HepG2 (cell line): ENCODE measurements around the gene CHMP5. TPM values are rescaled to one million over a fixed set of nuclear protein-coding genes. Genes with fewer than 3 reads are reported as not detected.

ENCODE experiments used
- ATAC-seq: fragments of 200-7000 bp; cut with Tn5 transposase; 3 replicates; pipeline ENCODE4 v1.9.1; 2020; ENCODE audit warnings: mild to moderate bottlenecking, moderate library complexity
- BruUV-seq: library from RNA; stranded (reverse); fragments of 400-500 nt; replicated peaks from 2 replicates; lab custom pipeline; 2021; lab: Mats Ljungman, UMichigan
- CTCF ChIA-PET: fragments of 300-600 bp; formaldehyde crosslinking; extraction: SDS; loops from one replicate; lab custom pipeline; 2021; ENCODE audit warnings: low total read pairs, inconsistent platforms, low intra/inter-chr PET ratio; lab: Yijun Ruan, JAX
- POLR2A ChIA-PET: fragments of 350-600 bp; sonication (Branson Sonifier 250); formaldehyde crosslinking; loops from one replicate; lab custom pipeline; 2020; ENCODE audit warnings: antibody characterized with exemption, inconsistent platforms; lab: Yijun Ruan, JAX
- DNase-seq: peaks from one replicate; pipeline ENCODE4 v3.0.0-alpha.2; 2015; ENCODE audit warnings: low spot score
- FAIRE-seq: peaks from 3 replicates; lab custom pipeline; 2011; peaks lifted over from hg19 to GRCh38; lab: Jason Lieb, UNC
- H2AFZ ChIP-seq: one replicate; pipeline ENCODE4 v1.6.1; 2011; ENCODE audit warnings: low read length, inconsistent platforms
- H3K27ac ChIP-seq: fragments of 300-600 bp; 3 replicates; pipeline ENCODE4 v1.8.0; 2011; ENCODE audit warnings: mixed run types, mild to moderate bottlenecking, mixed read lengths, low read length, inconsistent platforms; ENCODE audit not compliant: insufficient read depth; ENCODE audit errors: extremely low read length
- H3K27me3 ChIP-seq, 2 experiments: fragments of 200-600 bp in 1 of 2; 2 replicates in 1 of 2; 3 replicates in 1 of 2; pipeline versions ENCODE4 v1.6.0 to v1.8.0; 2011; ENCODE audit warnings: low read length in 2 of 2, mild to moderate bottlenecking in 2 of 2, moderate library complexity in 2 of 2, inconsistent platforms in 1 of 2; ENCODE audit not compliant: insufficient read depth in 2 of 2, control insufficient read depth in 1 of 2
- H3K36me3 ChIP-seq, 2 experiments: fragments of 200-600 bp in 1 of 2; replicated peaks in 1 of 2; 2 replicates in 1 of 2; 3 replicates in 1 of 2; pipeline versions ENCODE4 v1.5.1 to v1.8.0; 2011; ENCODE audit warnings: low read length in 2 of 2, inconsistent platforms in 1 of 2; ENCODE audit not compliant: insufficient read depth in 2 of 2, control insufficient read depth in 1 of 2
- H3K4me1 ChIP-seq: 2 replicates; pipeline ENCODE4 v1.5.1; 2012; ENCODE audit warnings: low read length, inconsistent platforms; ENCODE audit not compliant: insufficient read depth
- H3K4me2 ChIP-seq: 2 replicates; pipeline ENCODE4 v1.6.0; 2011; ENCODE audit warnings: low read depth, low read length, inconsistent platforms
- H3K4me3 ChIP-seq, 3 experiments: fragments of 200-600 bp in 1 of 3; sonication (generic), shearing (Covaris generic) in 1 of 3; replicated peaks in 1 of 3; 2 replicates each; pipeline ENCODE4 v1.5.1; 2011 to 2016; ENCODE audit warnings: low read length in 3 of 3, inconsistent platforms in 2 of 3, low read depth in 2 of 3, mild to moderate bottlenecking in 2 of 3, control low read depth in 1 of 3, mixed read lengths in 1 of 3; ENCODE audit not compliant: insufficient read depth in 1 of 3
- H3K79me2 ChIP-seq: one replicate; pipeline ENCODE4 v1.6.1; 2011; ENCODE audit warnings: low read length, inconsistent platforms; ENCODE audit not compliant: insufficient read depth
- H3K9ac ChIP-seq: 2 replicates; pipeline ENCODE4 v1.6.0; 2011; ENCODE audit warnings: mild to moderate bottlenecking, low read depth, low read length, inconsistent platforms; ENCODE audit not compliant: insufficient read depth
- H3K9me3 ChIP-seq: 2 replicates; pipeline ENCODE4 v1.5.1; 2012; ENCODE audit warnings: mild to moderate bottlenecking, low read length
- H4K20me1 ChIP-seq: 2 replicates; pipeline ENCODE4 v1.6.0; 2011; ENCODE audit warnings: inconsistent platforms, mild to moderate bottlenecking, low read length, moderate library complexity; ENCODE audit not compliant: insufficient read depth
- MEF2D ChIP-seq: sonication (generic); formaldehyde crosslinking; IDR thresholded peaks from 2 replicates; pipeline ENCODE4 v1.5.1; 2020; ENCODE audit warnings: mild to moderate bottlenecking, missing genetic modification reagents
- TAF1 ChIP-seq: sonication (generic); formaldehyde crosslinking; IDR thresholded peaks from 2 replicates; pipeline ENCODE4 v1.4.0; 2020; ENCODE audit warnings: missing genetic modification reagents
- ZBTB1 ChIP-seq: sonication (generic); formaldehyde crosslinking; IDR thresholded peaks from 2 replicates; pipeline ENCODE4 v1.4.0; 2020; ENCODE audit warnings: missing genetic modification reagents, borderline replicate concordance
- ZFP82 ChIP-seq: sonication (generic); formaldehyde crosslinking; IDR thresholded peaks from 2 replicates; pipeline ENCODE4 v1.5.1; 2020; ENCODE audit warnings: mild to moderate bottlenecking, missing genetic modification reagents, borderline replicate concordance
- whole genome bisulfite sequencing: methylation state at CpG from one replicate; pipeline ENCODE4 v1.1.6; 2017; ENCODE audit warnings: low lambda C conversion rate; 5-methylcytosine and 5-hydroxymethylcytosine counted together
- in situ Hi-C: cut with HindIII; loops from 2 replicates; pipeline ENCODE4 v1.10.0; 2017; ENCODE audit warnings: low pct_unique_long_range_greater_than_20kb; ENCODE audit not compliant: extremely low pct_ligation_motif_present
- intact Hi-C: fragments of 100-400 bp; cut with micrococcal nuclease; formaldehyde crosslinking; loops from one replicate; pipeline ENCODE4 v1.10.0; 2022; ENCODE audit not compliant: unreplicated experiment
- polyA plus RNA-seq, 8 experiments: library from polyadenylated mRNA; depleted of rRNA in 3 of 8; stranded (reverse) in 7 of 8; unstranded in 1 of 8; fragments of >200 nt; fragmentation: Illumina TruSeq in 4 of 8; extraction: Trizol in 4 of 8; gene quantifications; 2 replicates each; pipeline versions ENCODE4 v1.2.1 to v1.2.3, GENCODE V29; 2011 to 2016; ENCODE audit warnings: low read depth in 4 of 8, missing spikeins in 1 of 8, mixed read lengths in 1 of 8; ENCODE audit not compliant: insufficient read depth in 1 of 8
- total RNA-seq, 5 experiments: library from RNA; depleted of rRNA; stranded (reverse); fragments of >200 nt; fragmentation: Illumina TruSeq; extraction: Trizol; gene quantifications; 2 replicates each; pipeline ENCODE4 v1.2.3, GENCODE V29; 2016; ENCODE audit warnings: low read depth in 1 of 5
- TF ChIP-seq, protein P1 (sequence below): sonication (generic); formaldehyde crosslinking; IDR thresholded peaks from 2 replicates; pipeline ENCODE4 v1.9.0; 2021; ENCODE audit warnings: mild to moderate bottlenecking, missing genetic modification reagents

Gene CHMP5
- total and polyA plus RNA-seq, 2 of the 13 experiments (the other 11 are each of a cell fraction or from before 2014, with no cell fraction given): 46.0 to 57.3 TPM

DNA sequence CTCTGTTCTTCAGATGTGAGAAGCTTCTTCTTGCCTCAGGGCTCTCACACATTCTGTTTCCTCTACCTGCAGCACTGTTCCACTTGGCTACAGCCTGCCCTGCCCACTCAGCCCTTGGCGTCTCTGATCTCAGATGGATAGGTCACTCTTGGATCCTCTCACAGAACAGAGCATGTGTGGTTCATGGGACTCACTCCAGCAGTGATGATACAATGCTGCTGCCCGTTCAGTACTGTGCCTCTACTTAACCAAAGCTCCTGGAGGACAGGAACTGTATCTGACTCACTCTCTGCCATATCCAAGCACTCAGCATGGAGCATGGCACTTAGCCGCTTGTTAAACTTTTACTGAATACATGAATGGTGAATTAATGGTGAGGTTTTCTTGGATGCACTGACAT lies 28.3 kb upstream of the CHMP5 start:
- Histone ChIP-seq H3K27ac (no peak overlapping the region), H3K9me3 (no peaks in the 10 kb centered on the region), H3K4me1 (peaks cover 34% of the 10 kb centered on the region), H3K79me2 (no peaks in the 10 kb centered on the region), H3K4me2 (no peak overlapping the region), H2AFZ (no peak overlapping the region), H3K4me3 (no peak overlapping the region), H3K9ac (no peak overlapping the region), H4K20me1 (no peaks in the 10 kb centered on the region), H3K36me3 (no peaks in the 10 kb centered on the region)
- in situ Hi-C loops: no loop called here
- DNase-seq (no peak), FAIRE-seq (no peak), ATAC-seq (no peak)
- 40% methylated on average over 3 of the region's 3 CpGs for WGBS
- no TSS peak for BruUV-seq
- CTCF ChIA-PET: no interaction called here
- intact Hi-C loops: no loop called here
- TF ChIP-seq ZBTB1 (CRISPR knock-in tag) (no peak), MEF2D (CRISPR knock-in tag) (no peak), TAF1 (no peak), ZFP82 (CRISPR knock-in tag) (no peak)
- TF ChIP-seq, protein P1, sequence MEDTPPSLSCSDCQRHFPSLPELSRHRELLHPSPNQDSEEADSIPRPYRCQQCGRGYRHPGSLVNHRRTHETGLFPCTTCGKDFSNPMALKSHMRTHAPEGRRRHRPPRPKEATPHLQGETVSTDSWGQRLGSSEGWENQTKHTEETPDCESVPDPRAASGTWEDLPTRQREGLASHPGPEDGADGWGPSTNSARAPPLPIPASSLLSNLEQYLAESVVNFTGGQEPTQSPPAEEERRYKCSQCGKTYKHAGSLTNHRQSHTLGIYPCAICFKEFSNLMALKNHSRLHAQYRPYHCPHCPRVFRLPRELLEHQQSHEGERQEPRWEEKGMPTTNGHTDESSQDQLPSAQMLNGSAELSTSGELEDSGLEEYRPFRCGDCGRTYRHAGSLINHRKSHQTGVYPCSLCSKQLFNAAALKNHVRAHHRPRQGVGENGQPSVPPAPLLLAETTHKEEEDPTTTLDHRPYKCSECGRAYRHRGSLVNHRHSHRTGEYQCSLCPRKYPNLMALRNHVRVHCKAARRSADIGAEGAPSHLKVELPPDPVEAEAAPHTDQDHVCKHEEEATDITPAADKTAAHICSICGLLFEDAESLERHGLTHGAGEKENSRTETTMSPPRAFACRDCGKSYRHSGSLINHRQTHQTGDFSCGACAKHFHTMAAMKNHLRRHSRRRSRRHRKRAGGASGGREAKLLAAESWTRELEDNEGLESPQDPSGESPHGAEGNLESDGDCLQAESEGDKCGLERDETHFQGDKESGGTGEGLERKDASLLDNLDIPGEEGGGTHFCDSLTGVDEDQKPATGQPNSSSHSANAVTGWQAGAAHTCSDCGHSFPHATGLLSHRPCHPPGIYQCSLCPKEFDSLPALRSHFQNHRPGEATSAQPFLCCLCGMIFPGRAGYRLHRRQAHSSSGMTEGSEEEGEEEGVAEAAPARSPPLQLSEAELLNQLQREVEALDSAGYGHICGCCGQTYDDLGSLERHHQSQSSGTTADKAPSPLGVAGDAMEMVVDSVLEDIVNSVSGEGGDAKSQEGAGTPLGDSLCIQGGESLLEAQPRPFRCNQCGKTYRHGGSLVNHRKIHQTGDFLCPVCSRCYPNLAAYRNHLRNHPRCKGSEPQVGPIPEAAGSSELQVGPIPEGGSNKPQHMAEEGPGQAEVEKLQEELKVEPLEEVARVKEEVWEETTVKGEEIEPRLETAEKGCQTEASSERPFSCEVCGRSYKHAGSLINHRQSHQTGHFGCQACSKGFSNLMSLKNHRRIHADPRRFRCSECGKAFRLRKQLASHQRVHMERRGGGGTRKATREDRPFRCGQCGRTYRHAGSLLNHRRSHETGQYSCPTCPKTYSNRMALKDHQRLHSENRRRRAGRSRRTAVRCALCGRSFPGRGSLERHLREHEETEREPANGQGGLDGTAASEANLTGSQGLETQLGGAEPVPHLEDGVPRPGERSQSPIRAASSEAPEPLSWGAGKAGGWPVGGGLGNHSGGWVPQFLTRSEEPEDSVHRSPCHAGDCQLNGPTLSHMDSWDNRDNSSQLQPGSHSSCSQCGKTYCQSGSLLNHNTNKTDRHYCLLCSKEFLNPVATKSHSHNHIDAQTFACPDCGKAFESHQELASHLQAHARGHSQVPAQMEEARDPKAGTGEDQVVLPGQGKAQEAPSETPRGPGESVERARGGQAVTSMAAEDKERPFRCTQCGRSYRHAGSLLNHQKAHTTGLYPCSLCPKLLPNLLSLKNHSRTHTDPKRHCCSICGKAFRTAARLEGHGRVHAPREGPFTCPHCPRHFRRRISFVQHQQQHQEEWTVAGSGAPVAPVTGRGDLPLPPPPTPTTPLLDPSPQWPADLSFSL: no peak
- TF ChIP-seq, all 625 proteins: peak for 0
- peaks cover 2 to 7% of the 10 kb centered on the region in 2 experiments; a peak in 2 of 5 replicates for H3K27me3 ChIP-seq
- POLR2A ChIA-PET: no interaction called here
